ENCODE measurements around the gene GNAI2.

GRCh38 chr3:50194903-50195500, 41.0 kb upstream of the GNAI2 start:
- TF ChIP-seq ZFP3 (CRISPR knock-in tag; IDR thresholded peaks at IDR 0.05) (no peak), PATZ1 (CRISPR knock-in tag; IDR thresholded peaks at IDR 0.05; ENCODE audit: borderline replicate concordance) (no peak), OSR1 (CRISPR knock-in tag; IDR thresholded peaks at IDR 0.05) (no peak), CREB5 (CRISPR knock-in tag; IDR thresholded peaks at IDR 0.05; ENCODE audit: low read depth) (no peak), ZC3H10 (CRISPR knock-in tag; IDR thresholded peaks at IDR 0.05) (no peak), CSDC2 (CRISPR knock-in tag; IDR thresholded peaks at IDR 0.05) (no peak), CSRNP3 (CRISPR knock-in tag; IDR thresholded peaks at IDR 0.05) (no peak), SNAI2 (CRISPR knock-in tag; IDR thresholded peaks at IDR 0.05) (no peak), RARB (CRISPR knock-in tag; IDR thresholded peaks at IDR 0.05) (no peak), ISL1 (CRISPR knock-in tag; IDR thresholded peaks at IDR 0.05) (no peak), ZNF70 (CRISPR knock-in tag; IDR thresholded peaks at IDR 0.05) (no peak), ZNF8 (CRISPR knock-in tag; IDR thresholded peaks at IDR 0.05) (no peak), ZNF565 (CRISPR knock-in tag; conservative IDR thresholded peaks at IDR 0.05; ENCODE audit: low read depth) (no peak)

Measured in SK-N-SH treated with all-trans-retinoic acid at 6 μM for 48 hours (cell line).